DOHH2 (cell line): ENCODE data around the gene TPX2.

ENCODE experiments used
- H3F3A ChIP-seq: fragments of 200-600 bp; sonication (generic), shearing (Covaris generic); 2 replicates; pipeline ENCODE4 v1.6.0; 2016; ENCODE audit warnings: antibody characterized with exemption, mild to moderate bottlenecking; ENCODE audit not compliant: control insufficient read depth, insufficient read depth
- H3K27ac ChIP-seq: fragments of 200-600 bp; sonication (generic); 2 replicates; pipeline ENCODE4 v1.5.1; 2014; ENCODE audit warnings: low read depth, mild to moderate bottlenecking, low read length, moderate library complexity
- H3K27me3 ChIP-seq: fragments of 200-600 bp; sonication (generic); 2 replicates; pipeline ENCODE4 v1.6.1; 2014; ENCODE audit warnings: mild to moderate bottlenecking, low read length, mixed read lengths; ENCODE audit not compliant: control insufficient read depth
- H3K36me3 ChIP-seq: fragments of 200-600 bp; sonication (generic); 2 replicates; pipeline ENCODE4 v1.6.1; 2014; ENCODE audit warnings: mild to moderate bottlenecking, low read length, moderate library complexity, mixed read lengths; ENCODE audit not compliant: control insufficient read depth
- H3K4me1 ChIP-seq: fragments of 200-600 bp; sonication (generic); 2 replicates; pipeline ENCODE4 v1.6.1; 2014; ENCODE audit warnings: mild to moderate bottlenecking, low read length, mixed read lengths; ENCODE audit not compliant: control insufficient read depth
- H3K4me2 ChIP-seq: fragments of 200-600 bp; sonication (generic); 2 replicates; pipeline ENCODE4 v1.6.0; 2014; ENCODE audit warnings: mild to moderate bottlenecking, low read length, moderate library complexity
- H3K4me3 ChIP-seq: fragments of 200-600 bp; sonication (generic); 2 replicates; pipeline ENCODE4 v1.5.1; 2014; ENCODE audit warnings: mild to moderate bottlenecking, low read length, mixed read lengths
- H3K79me2 ChIP-seq: fragments of 200-600 bp; sonication (generic); 2 replicates; pipeline ENCODE4 v1.6.1; 2014; ENCODE audit warnings: mild to moderate bottlenecking, low read length, mixed read lengths; ENCODE audit not compliant: control insufficient read depth
- H3K9me2 ChIP-seq: fragments of 200-600 bp; sonication (generic); replicated peaks from 2 replicates; pipeline ENCODE4 v1.6.1; 2014; ENCODE audit warnings: mild to moderate bottlenecking, low read length, mixed read lengths; ENCODE audit not compliant: control insufficient read depth
- H3K9me3 ChIP-seq: fragments of 200-600 bp; sonication (generic); 2 replicates; pipeline ENCODE4 v1.6.1; 2014; ENCODE audit warnings: antibody characterized with exemption, low read length, mixed read lengths; ENCODE audit not compliant: control insufficient read depth, insufficient read depth
- H4K20me1 ChIP-seq: fragments of 200-600 bp; sonication (generic); 2 replicates; pipeline ENCODE4 v1.6.0; 2014; ENCODE audit warnings: low read depth, mild to moderate bottlenecking, antibody characterized with exemption, low read length, moderate library complexity; ENCODE audit not compliant: control insufficient read depth, insufficient read depth
- CTCF ChIP-seq: fragments of 200-600 bp; sonication (generic); IDR thresholded peaks from one replicate; pipeline ENCODE4 v1.5.1; 2014; ENCODE audit warnings: antibody characterized with exemption, mild to moderate bottlenecking, low read depth, low read length; ENCODE audit not compliant: poor library complexity, severe bottlenecking
- EZH2phosphoT487 ChIP-seq: fragments of 200-600 bp; sonication (generic); IDR thresholded peaks from 2 replicates; pipeline ENCODE4 v1.6.1; 2017; ENCODE audit warnings: borderline replicate concordance, mild to moderate bottlenecking, antibody characterized with exemption, low read length, moderate library complexity, mixed read lengths

TPX2 gene

GRCh38 chr20:31695849-31696804 lies 43.0 kb upstream of the TPX2 start:
- Histone ChIP-seq H3F3A (peaks cover 5% of the 10 kb centered on the region), H3K79me2 (no peaks in the 10 kb centered on the region), H3K4me1 (peaks cover 13% of the 10 kb centered on the region), H3K9me3 (no peaks in the 10 kb centered on the region), H3K4me2 (no peak overlapping the region), H3K36me3 (0 out of 2 replicates have a peak, but pooled peaks cover 4% of the 10 kb centered on the region), H3K4me3 (no peak overlapping the region), H4K20me1 (no peaks in the 10 kb centered on the region), H3K27me3 (no peaks in the 10 kb centered on the region), H3K9me2 (no peaks in the 10 kb centered on the region), H3K27ac (no peak overlapping the region)
- TF ChIP-seq EZH2phosphoT487, result no peak
- TF ChIP-seq CTCF, result no peak

DNA sequence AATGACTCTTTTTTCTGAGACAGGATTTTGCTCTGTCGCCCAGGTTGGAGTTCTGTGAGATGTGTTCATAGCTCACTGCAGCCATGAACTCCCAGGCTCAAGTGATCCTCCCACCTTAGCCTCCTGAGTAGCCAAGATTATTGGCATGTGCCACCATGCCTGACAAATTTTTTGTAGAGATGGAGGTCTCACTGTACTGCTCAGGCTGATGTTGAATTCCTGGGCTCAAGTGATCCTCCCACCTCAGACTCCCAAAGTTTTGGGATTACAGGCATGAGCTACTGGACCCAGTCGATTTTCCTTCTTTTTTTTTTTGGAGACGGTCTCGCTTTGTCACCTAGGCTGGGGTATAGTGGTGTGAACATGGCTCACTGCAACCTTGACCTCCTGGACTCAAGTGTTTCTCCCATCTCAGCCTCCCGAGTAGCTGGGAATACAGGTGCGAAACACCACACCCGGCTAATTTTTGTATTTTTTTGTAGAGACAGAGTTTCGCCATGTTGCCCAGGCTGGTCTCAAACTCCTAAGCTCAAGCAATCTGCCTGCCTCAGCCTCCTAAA lies 40.8 kb upstream of the TPX2 start:
- no peaks in the 10 kb centered on the region for H3K27me3 ChIP-seq
- no peaks in the 10 kb centered on the region for H3K36me3 ChIP-seq
- no peaks in the 10 kb centered on the region for H3K79me2 ChIP-seq
- H3K4me1 ChIP-seq, result no peaks in the 10 kb centered on the region
- TF ChIP-seq EZH2phosphoT487 (no peak), CTCF (no peak)
- no peak overlapping the region for H3K4me3 ChIP-seq
- H3K27ac ChIP-seq, result no peak overlapping the region
- no peaks in the 10 kb centered on the region for H3K9me2 ChIP-seq
- H3K9me3 ChIP-seq, result no peaks in the 10 kb centered on the region
- H4K20me1 ChIP-seq, result no peaks in the 10 kb centered on the region
- H3K4me2 ChIP-seq, result no peak overlapping the region
- H3F3A ChIP-seq, result no peaks in the 10 kb centered on the region

- Histone ChIP-seq H3K4me3 (no peak overlapping the region), H3K36me3 (no peaks in the 10 kb centered on the region), H3F3A (no peaks in the 10 kb centered on the region), H3K9me2 (no peaks in the 10 kb centered on the region), H3K4me2 (no peak overlapping the region), H3K79me2 (no peaks in the 10 kb centered on the region), H3K9me3 (no peaks in the 10 kb centered on the region), H3K27ac (no peak overlapping the region), H4K20me1 (no peaks in the 10 kb centered on the region), H3K4me1 (no peaks in the 10 kb centered on the region), H3K27me3 (no peaks in the 10 kb centered on the region)
- TF ChIP-seq EZH2phosphoT487 (no peak), CTCF (no peak)
Measured at GRCh38 chr20:31698803-31699718, 40.0 kb upstream of the TPX2 start.
